ENCODE results near the gene GLE1. TPM values are rescaled to one million over a fixed set of nuclear protein-coding genes. Genes with fewer than 3 reads are reported as not detected.

Gene GLE1
- total and polyA plus RNA-seq, 8 donors, result 21.6 to 31.8 (median 28.9) TPM

- no peak overlapping the region for H3K4me3 ChIP-seq
- ATAC-seq (no peak), DNase-seq (no peak)
- no peaks in the 10 kb centered on the region for H3K9me3 ChIP-seq
- intact Hi-C loops (cut with DNase I), result no loop called here
- no peaks in the 10 kb centered on the region for H3K4me1 ChIP-seq
- no peaks in the 10 kb centered on the region for H3K27me3 ChIP-seq
- TF ChIP-seq CTCF (IDR thresholded peaks at IDR 0.05), result no peak
- peaks cover 0 to 87% of the 10 kb centered on the region in 2 donors for H3K36me3 ChIP-seq
- H3K27ac ChIP-seq, result no peak overlapping the region
Observed at GRCh38 chr9:128473104-128473503, 31.4 kb upstream of the GLE1 start.

GRCh38 chr9:128475867-128476266 is 28.7 kb upstream of the GLE1 start:
- no peak overlapping the region for H3K27ac ChIP-seq
- H3K27me3 ChIP-seq, result no peaks in the 10 kb centered on the region
- no peaks in the 10 kb centered on the region for H3K4me1 ChIP-seq
- no peaks in the 10 kb centered on the region for H3K9me3 ChIP-seq
- H3K36me3 ChIP-seq, result peaks cover 0 to 95% of the 10 kb centered on the region in 2 donors
- intact Hi-C loops (cut with DNase I), result no loop called here
- H3K4me3 ChIP-seq, result no peak overlapping the region
- ATAC-seq (no peak), DNase-seq (no peak)
- no peak for TF ChIP-seq CTCF (IDR thresholded peaks at IDR 0.05)

- no peak for ATAC-seq
- no peak overlapping the region for H3K4me3 ChIP-seq
- intact Hi-C loops (cut with DNase I), result no loop called here
- DNase-seq, result no peak
- H3K9me3 ChIP-seq, result no peaks in the 10 kb centered on the region
- no peaks in the 10 kb centered on the region for H3K27me3 ChIP-seq
- H3K27ac ChIP-seq, result no peak overlapping the region
- H3K4me1 ChIP-seq, result no peaks in the 10 kb centered on the region
- no peak for TF ChIP-seq CTCF (IDR thresholded peaks at IDR 0.05)
- peaks cover 0 to 97% of the 10 kb centered on the region in 2 donors for H3K36me3 ChIP-seq
Observed at GRCh38 chr9:128479262-128479661, 25.3 kb upstream of the GLE1 start.

GRCh38 chr9:128481561-128481960 is 23.0 kb upstream of the GLE1 start:
- TF ChIP-seq CTCF (IDR thresholded peaks at IDR 0.05), result no peak
- H3K9me3 ChIP-seq, result no peaks in the 10 kb centered on the region

GRCh38 chr9:128482186-128482585 is 22.3 kb upstream of the GLE1 start:
- intact Hi-C loops (cut with DNase I), result no loop called here
- no peak for DNase-seq
- Histone ChIP-seq H3K4me3 (no peak overlapping the region), H3K27me3 (no peaks in the 10 kb centered on the region), H3K9me3 (no peaks in the 10 kb centered on the region), H3K27ac (no peak overlapping the region), H3K4me1 (no peaks in the 10 kb centered on the region), H3K36me3 (peaks cover 0 to 100% of the 10 kb centered on the region in 2 donors)
- no peak for TF ChIP-seq CTCF (IDR thresholded peaks at IDR 0.05)
- ATAC-seq, result no peak

More at GRCh38 chr9:128481561-128481960, 23.0 kb upstream of the GLE1 start:
- no peak for DNase-seq
- H3K27ac ChIP-seq, result no peak overlapping the region
- no peak for ATAC-seq
- no peaks in the 10 kb centered on the region for H3K4me1 ChIP-seq
- H3K27me3 ChIP-seq, result no peaks in the 10 kb centered on the region
- peaks cover 0 to 97% of the 10 kb centered on the region in 2 donors for H3K36me3 ChIP-seq
- H3K4me3 ChIP-seq, result no peak overlapping the region
- intact Hi-C loops (cut with DNase I), result no loop called here
